AG20443 (cell line): Measurements from ENCODE around the gene FMOD.

Source experiments
- DNase-seq: peaks from one replicate; pipeline ENCODE4 v3.0.0; 2012; ENCODE audit warnings: low spot score, mixed read lengths

Gene FMOD

DNA sequence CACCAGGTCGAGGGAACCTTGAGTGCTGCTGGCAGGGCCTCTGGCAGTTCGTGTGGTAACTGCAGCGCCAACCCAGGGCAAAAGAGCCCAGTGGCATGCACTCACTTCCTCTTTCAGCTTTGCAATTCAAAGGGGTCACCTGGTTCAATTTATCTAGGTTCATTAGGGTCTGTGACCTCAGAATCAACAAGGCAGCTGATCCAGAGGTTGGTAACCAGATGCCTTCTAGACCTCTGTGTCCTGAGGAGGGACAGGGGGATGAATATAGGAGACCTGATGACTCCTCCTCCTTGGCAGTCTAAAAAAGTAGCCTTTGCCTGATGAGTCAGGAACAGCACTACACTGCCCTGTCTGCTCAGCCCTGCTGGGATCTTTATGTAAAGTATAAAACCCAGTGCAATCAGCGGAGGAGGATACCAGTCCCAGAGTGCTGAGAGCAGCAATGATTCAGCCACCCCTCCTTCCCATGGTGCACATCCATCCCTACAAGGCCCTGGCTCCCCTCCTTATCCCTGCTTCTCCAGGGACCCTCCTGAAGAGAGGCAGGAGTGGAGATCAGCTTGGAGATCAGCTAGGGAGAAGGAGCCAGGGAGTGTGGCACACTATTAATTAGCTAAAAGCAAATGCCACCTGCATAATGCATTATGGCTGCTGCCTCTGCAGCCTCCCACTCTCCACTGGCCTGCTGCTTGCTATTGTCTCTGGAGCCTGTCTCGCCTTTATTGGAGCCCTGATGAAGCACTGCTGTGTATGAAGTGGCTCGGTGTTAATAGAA, 11.2 kb upstream of the FMOD start:
- peak; percentile 69 for DNase-seq

DNA sequence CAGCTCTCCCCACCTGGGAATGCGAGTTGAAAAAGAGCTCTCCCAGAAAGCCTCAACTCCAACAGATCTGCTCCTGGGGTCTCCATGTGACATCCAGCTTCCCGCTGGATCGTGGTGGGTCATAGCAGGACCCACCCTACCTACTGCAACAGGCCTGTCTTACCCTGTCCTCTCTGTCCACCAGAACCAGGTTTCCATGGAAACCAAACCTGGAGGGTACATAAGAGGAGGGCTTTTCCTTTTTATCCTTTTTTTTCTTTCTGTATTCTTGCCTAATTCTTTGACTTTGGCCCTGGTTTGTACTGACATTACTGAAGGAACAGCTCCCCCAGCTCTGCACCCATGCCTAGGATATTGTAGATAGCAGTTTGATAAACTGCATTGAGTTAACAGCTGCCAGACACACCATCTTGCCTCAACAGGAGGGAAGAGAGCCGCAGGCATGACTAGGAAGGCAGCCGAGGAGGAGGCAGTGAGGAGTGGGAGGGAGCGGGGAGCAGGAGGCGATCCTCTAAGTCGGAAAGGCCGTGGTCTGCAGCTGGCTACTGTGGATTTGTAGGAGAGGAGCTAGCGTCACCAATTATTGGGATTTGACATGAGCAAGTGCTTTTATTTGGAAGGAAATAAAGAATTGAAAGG, 9.7 kb upstream of the FMOD start:
- no peak for DNase-seq

DNA sequence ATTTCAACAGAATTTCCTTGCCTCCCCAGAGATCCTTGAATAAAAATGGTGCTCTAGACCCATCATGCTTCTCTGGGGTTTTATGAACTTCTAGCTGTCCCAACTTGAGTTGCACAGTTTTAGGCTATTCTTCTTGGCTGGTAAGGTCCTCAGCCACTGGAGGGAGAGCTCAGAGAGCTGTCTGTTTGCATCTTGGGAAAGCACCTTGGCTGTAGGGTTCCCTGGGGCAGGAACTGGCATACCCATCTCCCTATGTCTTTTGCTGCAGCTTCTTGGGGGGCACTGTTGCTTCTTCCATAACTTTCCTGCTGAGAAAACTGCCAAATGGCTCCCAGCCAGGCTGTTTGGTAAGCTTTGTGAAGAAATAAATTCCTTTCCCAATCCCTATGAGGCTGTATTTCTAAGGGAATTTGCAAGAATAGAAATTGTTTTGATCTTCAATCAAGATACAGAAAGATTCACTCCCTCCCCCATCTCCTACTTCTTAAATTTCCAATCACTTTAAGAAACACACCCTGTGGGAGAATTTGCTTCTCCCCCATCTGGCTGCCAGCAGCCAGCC, 8.2 kb upstream of the FMOD start:
- DNase-seq: peak; percentile 53

DNA sequence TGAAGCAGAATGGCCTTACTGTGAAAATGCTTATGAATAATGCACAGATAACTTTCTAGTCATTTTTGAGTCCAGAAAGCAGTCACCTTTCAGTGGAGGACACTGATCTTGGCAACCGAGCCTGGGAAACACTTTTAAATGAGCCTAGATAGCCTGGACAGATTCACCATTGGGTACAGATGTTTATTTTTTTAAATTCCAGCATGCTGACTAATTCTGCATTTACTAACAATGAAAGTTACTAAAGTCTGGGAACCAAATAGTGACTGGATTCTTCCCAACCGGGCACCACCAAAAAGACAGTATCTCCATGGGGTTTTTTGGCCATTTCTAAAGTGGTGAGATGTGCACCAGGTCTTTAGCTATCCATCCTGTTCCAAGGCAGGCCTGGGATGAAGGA, 3.3 kb upstream of the FMOD start:
- DNase-seq: peak; percentile 57

DNA sequence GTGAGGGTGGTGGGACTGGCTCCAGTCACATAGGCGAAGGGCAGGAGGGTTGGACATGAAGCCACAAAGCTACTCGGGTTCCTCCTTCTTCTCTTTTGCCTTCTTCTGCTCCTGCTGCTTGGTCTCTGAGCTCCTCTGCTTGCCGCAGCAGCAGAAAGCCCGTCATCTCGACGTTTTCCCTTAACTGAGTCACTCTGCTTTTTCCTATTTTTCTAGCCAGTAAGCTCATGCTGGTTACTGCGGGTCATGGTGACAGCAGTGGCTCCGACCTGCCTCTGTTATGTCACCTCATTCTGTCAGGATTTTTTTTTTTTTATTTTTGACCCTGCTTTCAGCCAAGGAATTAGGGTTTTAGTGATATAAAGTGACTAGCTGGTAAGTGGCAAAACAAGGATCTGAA, 2.6 kb upstream of the FMOD start:
- no peak for DNase-seq

DNA sequence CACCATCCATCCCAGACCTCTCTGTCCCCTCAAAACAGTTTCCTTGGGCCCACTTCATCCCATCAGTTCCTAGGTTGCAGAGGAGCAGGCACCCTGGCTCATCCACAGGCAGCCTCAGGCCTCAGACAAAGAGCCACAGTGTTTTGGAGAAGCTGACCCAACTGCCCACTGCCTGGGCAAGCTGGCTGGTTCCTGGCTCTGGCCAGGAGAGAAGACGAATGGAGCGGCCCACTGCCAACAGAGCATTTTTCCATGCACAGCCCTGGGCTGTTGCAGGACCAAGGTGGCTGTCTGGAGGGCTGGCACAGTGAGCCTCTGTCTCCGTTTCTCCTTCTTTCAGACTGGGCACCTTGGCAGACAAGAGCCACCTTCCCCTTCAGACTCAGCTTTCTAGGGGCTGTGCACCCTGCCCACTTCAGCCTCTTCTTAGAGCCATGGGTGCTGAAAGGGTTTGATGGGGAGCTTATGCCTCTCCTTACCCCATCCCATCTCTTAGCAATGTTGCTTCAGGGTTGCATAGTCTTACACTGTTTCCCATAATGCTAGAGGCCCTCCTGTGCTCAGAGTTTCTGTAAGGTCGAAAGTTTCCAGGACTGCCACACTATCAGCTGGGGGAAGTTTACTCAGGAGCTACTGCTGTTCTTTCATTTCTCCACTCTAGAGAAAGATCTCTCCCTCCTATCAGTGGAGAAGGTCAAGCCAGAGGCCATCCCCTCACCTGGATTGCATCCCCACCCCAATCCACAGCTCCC, 973 bp downstream of the FMOD start:
- no peak for DNase-seq

DNA sequence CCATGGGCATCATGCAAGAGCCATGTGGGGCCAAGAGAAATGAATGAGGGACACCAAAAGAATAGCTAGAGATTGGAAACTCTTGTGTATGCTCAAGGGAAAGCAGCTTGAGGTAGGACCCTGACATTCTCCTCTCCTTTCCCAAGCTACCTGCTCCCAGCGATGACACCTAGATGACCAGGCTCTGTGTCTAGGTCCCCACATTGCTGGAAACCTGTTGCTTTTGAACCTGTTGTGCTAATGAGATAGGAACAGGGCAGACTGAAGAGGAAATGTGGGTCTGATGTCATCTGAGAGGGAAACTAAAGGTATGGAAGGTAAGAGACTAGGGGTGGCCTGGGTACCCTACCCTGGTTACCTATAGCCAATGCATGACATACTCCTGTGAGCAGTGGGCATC, 1.8 kb downstream of the FMOD start:
- no peak for DNase-seq

DNA sequence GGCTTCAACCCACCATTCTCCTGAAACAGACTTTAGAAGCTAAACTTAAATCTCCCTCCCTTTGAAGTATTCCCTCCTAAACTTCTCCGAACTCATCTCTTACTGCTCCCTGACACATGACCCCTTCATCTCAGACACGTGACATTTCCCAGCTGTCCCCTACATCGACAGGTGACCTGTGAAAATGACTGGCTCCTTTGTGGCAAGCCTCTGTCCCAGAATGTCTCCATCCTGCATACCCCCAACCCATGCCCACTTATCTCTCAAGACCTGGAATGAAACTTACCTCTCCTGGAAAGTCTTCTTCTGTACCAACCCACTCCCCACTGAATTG, 4.2 kb downstream of the FMOD start:
- DNase-seq: no peak

DNA sequence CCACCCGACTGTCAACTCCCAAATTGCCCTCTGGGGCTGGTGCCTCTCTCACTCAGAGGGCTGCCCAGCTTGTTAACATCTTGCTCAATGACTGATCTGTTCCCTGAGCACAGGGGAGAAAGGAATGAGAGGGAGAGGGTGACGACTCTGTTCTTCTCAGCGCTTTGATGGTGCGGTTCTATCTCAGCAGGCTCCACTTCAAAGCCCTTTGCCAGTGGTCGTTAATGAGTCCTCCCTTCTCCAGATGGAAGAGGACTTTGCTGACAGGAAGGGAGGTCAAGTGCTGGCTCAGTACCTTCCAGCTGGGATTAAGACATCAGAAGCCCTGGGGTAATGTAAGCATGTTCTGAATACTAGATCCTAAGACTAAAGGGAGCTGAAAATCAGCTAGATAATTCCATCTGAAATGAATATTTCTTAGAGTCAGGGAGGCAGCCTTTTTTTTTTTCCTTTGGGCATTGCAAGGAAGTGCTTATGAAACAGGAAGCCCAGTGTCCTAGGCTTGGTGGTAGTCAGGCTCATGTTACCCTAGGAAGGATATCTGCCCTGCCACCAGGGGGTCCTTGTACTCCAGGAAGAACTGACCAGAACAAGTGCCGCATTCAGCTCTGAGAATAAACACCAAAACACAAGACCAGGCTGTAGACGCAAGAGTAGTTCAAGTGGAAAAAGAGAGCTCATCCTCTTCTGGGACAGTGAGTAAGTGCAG, 4.7 kb downstream of the FMOD start:
- no peak for DNase-seq

DNA sequence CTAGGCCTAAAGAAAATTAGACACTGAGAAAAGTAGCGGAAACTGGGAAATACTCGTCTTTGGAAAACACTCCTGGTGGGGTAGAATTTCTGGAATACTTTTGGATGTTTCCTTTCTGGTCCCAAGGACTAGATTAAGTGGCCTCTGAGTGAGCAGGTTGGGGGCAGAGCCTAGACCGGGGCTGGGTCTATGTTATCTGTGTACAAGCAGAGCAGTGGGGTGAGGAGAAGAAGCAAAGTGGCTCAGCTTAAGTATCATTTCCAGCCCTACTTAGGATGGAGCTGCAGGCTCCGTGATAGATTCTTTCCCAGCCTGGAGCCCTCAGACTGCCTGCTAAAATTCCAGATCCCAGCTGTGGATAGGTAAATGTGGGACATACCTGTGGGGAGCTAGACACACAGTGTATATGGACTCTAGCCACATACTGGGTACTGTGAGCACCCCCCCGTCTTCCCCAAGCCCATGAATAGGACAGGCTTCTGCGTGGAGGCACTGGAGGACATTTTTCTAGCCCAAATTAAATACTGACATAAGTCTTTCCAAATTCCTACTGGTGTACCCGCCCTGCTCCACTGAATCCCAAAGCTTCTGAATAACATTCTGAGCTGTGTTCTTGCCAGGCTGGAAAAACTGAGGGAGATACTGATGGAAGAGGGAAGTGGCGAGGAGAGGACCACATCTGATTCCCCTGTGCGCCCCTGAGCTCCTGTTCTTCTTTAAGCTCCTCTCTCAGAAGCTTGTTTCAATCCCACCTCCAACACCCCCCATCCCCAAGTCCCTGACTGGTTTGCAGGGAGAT, 6.8 kb downstream of the FMOD start:
- DNase-seq: no peak

DNA sequence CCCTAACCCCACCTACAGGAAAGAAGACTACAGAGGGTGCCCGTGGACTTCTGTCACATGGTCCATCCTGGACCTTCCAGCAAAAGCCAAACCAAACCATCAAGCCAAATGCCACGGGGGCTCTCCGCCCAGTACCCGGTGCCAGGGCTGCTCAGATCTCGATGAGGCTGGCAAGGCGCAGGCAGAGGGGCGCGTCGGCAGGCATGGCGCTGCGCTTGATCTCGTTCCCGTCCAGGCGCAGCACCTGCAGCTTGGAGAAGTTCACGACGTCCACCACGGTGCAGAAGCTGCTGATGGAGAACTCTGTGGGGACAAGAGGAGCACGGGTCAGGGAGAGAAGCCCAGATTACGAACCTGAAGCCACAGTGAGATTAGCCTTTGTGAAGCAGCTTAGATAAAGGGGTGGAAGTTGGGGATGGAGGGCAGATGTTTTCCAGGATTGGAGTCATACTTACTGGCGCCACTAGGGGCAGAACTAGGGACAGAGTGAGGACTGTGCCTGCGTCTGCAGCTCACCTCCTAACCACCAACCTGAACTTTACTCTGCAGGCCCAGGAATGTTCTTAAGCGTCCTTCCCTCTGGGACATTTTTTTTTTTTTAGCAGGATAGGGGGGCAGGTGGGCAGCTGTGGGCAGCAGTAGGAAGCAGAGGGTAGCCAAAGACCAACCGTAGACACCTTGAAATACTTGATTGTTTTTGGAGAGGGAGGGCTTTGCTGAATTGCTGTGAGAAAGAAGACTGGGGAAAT, 8.6 kb downstream of the FMOD start:
- peak; percentile 81 for DNase-seq

DNA sequence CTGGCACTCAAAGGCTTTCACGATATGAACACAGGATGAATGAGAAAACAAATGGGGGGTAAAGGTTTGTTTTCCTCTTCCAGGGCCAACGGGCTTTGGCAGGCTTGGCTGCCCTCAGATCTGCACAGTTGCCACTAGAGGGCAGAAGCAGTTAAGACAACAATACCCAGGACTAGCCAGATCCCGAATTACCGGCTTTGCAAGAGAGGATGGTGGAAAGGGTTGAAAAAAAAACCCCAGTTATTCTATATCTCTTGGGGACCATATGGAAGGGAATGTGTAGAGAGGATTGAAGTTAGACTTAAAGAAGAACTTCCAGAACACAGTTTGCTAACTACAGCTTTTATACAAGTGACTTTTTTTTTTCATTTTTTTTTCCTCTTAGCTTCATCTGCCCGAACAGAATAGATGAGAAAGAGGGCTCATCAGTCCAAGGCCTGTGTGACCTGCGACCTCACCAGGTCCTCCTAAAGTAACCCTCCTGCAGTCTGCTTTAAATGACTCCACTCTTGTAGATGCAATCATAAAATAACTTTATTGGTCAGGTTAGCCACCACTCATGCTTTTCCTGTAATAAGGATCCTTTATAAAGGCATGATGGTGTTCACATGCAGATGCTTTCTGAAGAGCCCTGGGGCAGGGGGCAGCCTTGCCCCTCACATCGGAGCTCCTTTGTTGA, 10.7 kb downstream of the FMOD start:
- peak; percentile 89 for DNase-seq

DNA sequence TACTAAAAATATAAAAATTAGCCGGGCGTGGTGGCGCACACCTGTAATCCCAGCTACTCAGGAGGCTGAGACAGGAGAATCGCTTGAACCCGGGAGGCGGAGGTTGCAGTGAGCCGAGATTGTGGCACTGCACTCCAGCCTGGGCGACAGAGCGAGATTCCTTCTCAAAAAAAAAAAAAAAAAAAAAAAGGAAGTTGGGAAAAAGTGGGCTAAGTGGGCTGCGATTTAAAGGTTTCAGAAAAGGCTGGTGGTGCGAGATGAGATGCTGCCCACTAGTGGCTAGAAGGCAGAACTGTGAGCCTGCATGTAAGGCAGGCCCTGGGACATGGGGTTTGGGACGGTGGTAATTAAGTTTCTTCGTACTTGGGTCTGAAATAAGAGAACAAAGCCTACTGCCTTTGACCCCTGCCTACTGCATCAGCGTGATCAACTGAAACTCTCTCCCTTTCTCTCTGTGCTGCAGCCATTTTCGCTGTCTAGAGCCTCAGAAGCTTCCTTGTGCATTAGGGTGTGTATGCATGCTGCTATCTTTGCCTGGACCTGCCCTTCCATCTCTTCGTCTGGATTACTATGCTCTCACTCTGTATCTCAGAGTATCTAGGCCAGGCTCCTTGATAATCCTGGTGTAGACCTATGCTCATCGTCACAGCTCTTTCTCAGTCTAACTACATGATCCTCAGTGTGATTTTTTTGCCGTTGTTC, 12.4 kb downstream of the FMOD start:
- DNase-seq: peak; percentile 86

DNA sequence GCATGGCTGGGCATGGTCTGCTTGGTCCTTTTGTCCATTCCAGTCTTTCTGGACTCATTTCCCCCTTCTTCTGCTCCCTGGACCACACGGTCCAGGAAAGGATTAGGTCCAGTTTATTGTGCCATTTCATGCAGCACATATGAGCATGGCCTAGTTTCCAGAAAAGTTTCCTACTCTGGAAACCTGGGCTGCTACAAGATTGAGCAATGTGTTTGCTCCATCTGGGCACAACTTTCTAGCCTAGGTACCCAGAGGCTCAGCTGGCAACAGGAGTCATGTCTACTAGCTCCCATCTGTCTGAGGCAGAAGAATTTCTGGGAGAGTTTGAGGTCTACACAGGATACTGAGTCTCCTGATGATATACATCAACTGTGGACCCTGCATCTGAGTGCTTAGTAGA, 14.8 kb downstream of the FMOD start:
- no peak for DNase-seq

DNA sequence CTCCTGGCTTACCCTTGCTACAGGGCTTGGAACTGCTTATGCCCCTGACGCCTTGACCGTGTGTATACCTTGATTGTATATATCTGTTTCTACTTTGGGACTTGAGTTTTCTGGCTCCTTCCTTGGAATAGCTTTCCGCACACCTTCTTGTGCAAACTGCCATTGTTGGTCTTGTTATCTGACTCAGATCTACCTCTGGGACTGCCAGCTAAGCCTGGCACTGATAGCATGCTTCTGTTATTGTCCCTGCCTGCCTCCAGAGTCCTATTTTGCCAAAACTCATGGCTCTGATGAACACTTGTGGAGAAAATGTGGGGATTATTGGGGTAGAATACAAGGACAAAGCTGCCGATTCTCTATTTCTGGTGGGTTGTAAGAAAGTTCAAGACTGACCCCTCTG, 15.4 kb downstream of the FMOD start:
- DNase-seq: no peak

DNA sequence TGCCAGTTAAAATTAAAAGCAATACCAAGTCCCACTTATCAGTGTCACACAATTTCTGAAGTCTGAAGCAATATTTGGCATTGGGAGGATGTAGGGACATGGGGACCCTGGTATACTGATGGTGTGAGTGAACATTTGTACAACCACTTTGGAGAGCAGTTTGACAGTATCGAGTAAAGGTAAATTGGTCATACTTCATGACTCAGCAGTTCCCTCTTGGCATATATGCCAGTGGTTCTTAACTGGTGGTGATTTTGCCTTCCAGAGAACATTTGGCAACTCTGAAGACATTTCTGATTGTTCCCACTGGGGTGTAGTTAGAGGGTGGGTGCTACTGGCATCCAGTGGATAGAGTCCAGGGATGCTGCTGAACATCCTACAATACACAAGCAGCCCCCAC, 19.7 kb downstream of the FMOD start:
- no peak for DNase-seq

DNA sequence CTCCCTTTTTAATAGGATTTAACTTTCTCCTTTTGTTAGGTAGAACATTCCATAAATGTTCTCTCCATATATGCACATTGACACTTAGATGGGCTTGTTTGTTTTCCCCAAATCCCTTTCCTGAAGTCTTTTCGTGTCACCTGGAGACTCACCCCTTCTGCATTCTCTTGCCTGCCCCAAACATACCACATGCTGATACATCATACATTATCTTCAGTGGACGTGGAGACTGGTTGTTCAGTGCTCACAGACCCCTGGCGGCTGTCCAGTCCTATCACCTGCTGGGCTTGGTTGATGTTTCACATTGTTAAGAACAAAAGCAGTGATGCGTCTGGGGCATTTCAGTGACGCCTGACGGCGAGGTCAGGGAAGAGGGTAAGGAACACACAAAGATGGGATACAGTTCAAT, 22.2 kb downstream of the FMOD start:
- DNase-seq: no peak

DNA sequence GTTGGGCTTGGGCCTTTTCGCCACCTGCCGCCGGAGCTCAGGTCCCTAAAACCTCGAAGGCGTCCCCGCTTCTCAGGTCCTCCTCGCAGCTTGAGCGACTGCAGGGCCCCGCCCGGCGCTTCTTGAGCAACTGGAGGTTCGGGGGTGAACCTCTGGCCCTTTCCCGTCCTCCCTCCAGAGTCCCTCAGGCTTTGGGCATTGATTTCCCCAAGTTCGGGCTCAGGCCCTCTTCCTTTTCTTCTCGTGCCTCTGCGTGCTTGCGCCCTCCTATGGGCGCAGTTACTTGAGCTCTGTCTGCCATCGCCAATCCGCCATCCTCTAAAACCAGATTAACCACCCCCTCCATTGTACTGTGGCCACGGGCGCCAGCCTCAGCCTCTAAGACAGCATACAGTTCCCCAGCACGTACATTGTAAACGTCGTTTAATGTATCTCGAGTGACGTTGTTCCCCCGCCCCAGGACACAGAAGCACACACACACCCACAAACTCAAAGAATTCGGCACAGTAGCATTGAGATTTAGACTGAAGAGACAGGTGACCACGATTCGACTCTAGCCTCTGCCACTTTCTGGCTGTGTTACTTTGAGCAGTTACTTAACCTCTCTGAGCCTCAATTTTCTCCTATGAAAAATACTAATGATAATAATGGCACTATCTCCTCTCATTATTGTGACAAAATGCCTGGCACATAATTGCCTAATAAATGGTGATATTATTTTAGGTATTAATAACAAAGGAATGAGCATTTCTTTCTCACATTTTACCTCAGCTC, 23.1 kb downstream of the FMOD start:
- peak; percentile 70 for DNase-seq
